ENCODE measurements around the gene CACNA1C. TPM values are rescaled to one million over a fixed set of nuclear protein-coding genes. Genes with fewer than 3 reads are reported as not detected.

The CACNA1C gene
- total RNA-seq, 3 donors from 2014 or later: 2.6 to 11.8 (median 9.5) TPM

GRCh38 chr12:2343681-2344080 lies 290.9 kb downstream of the CACNA1C start:
- H3K4me3 ChIP-seq: no peak overlapping the region
- H3K27me3 ChIP-seq: no peaks in the 10 kb centered on the region
- H3K9me3 ChIP-seq: no peaks in the 10 kb centered on the region
- intact Hi-C loops (cut with DNase I; ENCODE audit: low total_unique reads): no loop called here
- TF ChIP-seq CTCF (IDR thresholded peaks at IDR 0.05) (no peak), POLR2A (IDR thresholded peaks at IDR 0.05) (no peak), POLR2AphosphoS5 (IDR thresholded peaks at IDR 0.05) (no peak)
- no peaks in the 10 kb centered on the region for H3K4me1 ChIP-seq
- no peak for DNase-seq (ENCODE audit: low spot score in 2 of 2)
- H3K36me3 ChIP-seq: no peaks in the 10 kb centered on the region
- no peak overlapping the region for H3K27ac ChIP-seq

GRCh38 chr12:2344476-2344875 lies 291.7 kb downstream of the CACNA1C start:
- Histone ChIP-seq H3K27me3 (no peaks in the 10 kb centered on the region), H3K4me1 (no peaks in the 10 kb centered on the region), H3K9me3 (no peaks in the 10 kb centered on the region), H3K4me3 (no peak overlapping the region), H3K36me3 (no peaks in the 10 kb centered on the region), H3K27ac (peak overlapping the region in 1 of 2 donors; percentile 7)
- no peak for TF ChIP-seq POLR2A (IDR thresholded peaks at IDR 0.05)
- no peak for TF ChIP-seq CTCF (IDR thresholded peaks at IDR 0.05)
- TF ChIP-seq POLR2AphosphoS5 (IDR thresholded peaks at IDR 0.05): no peak
- intact Hi-C loops (cut with DNase I; ENCODE audit: low total_unique reads): no loop called here
- no peak for DNase-seq (ENCODE audit: low spot score in 2 of 2)

GRCh38 chr12:2344885-2345284 lies 292.1 kb downstream of the CACNA1C start:
- peak overlapping the region in 1 of 2 donors; percentile 7 for H3K27ac ChIP-seq
- no peak overlapping the region for H3K4me3 ChIP-seq
- TF ChIP-seq POLR2A (IDR thresholded peaks at IDR 0.05) (no peak), POLR2AphosphoS5 (IDR thresholded peaks at IDR 0.05) (no peak), CTCF (IDR thresholded peaks at IDR 0.05) (no peak)
- H3K36me3 ChIP-seq: no peaks in the 10 kb centered on the region
- intact Hi-C loops (cut with DNase I; ENCODE audit: low total_unique reads): no loop called here
- H3K4me1 ChIP-seq: no peaks in the 10 kb centered on the region
- no peaks in the 10 kb centered on the region for H3K27me3 ChIP-seq
- DNase-seq (ENCODE audit: low spot score in 2 of 2): no peak
- H3K9me3 ChIP-seq: no peaks in the 10 kb centered on the region

GRCh38 chr12:2345902-2346301 lies 293.1 kb downstream of the CACNA1C start:
- H3K27me3 ChIP-seq: no peaks in the 10 kb centered on the region
- H3K36me3 ChIP-seq: no peaks in the 10 kb centered on the region
- no peak overlapping the region for H3K4me3 ChIP-seq
- no peak for DNase-seq (ENCODE audit: low spot score in 2 of 2)
- TF ChIP-seq CTCF (IDR thresholded peaks at IDR 0.05): no peak
- no peak for TF ChIP-seq POLR2AphosphoS5 (IDR thresholded peaks at IDR 0.05)
- no peak for TF ChIP-seq POLR2A (IDR thresholded peaks at IDR 0.05)
- intact Hi-C loops (cut with DNase I; ENCODE audit: low total_unique reads): no loop called here
- H3K27ac ChIP-seq: no peak overlapping the region
- no peaks in the 10 kb centered on the region for H3K9me3 ChIP-seq
- H3K4me1 ChIP-seq: no peaks in the 10 kb centered on the region

- Histone ChIP-seq H3K27ac (no peak overlapping the region), H3K27me3 (no peaks in the 10 kb centered on the region), H3K4me1 (no peaks in the 10 kb centered on the region), H3K9me3 (no peaks in the 10 kb centered on the region), H3K36me3 (no peaks in the 10 kb centered on the region), H3K4me3 (no peak overlapping the region)
- no peak for TF ChIP-seq POLR2AphosphoS5 (IDR thresholded peaks at IDR 0.05)
- TF ChIP-seq POLR2A (IDR thresholded peaks at IDR 0.05): no peak
- TF ChIP-seq CTCF (IDR thresholded peaks at IDR 0.05): no peak
- DNase-seq (ENCODE audit: low spot score in 2 of 2): no peak
- intact Hi-C loops (cut with DNase I; ENCODE audit: low total_unique reads): no loop called here
Measured at GRCh38 chr12:2346416-2346815, 293.6 kb downstream of the CACNA1C start.
